Bronchial epithelial cell (primary cell): ENCODE results near the gene TRIM8. TPM values are rescaled to one million over a fixed set of nuclear protein-coding genes. Genes with fewer than 3 reads are reported as not detected.
"Not testable (repeated sequence)": the region's sequence is repeated elsewhere in the genome, so short reads cannot be mapped to it uniquely, and the experiment has no call there.

Source experiments
- DNase-seq: peaks from one replicate; pipeline ENCODE4 v3.0.0-alpha.2; 2010; ENCODE audit warnings: low read depth
- FAIRE-seq: peaks from 2 replicates; lab custom pipeline; 2011; peaks lifted over from hg19 to GRCh38; lab: Jason Lieb, UNC
- H3K27me3 ChIP-seq: 2 replicates; pipeline ENCODE4 v1.5.1; 2011; ENCODE audit warnings: low read length; ENCODE audit not compliant: control insufficient read depth, insufficient read depth
- H3K36me3 ChIP-seq: 2 replicates; pipeline ENCODE4 v1.5.1; 2011; ENCODE audit warnings: low read length; ENCODE audit not compliant: control insufficient read depth, insufficient read depth
- H3K4me3 ChIP-seq: 2 replicates; pipeline ENCODE4 v1.5.1; 2011; ENCODE audit warnings: mild to moderate bottlenecking, low read depth, low read length, control low read depth
- total RNA-seq: library from RNA; depleted of rRNA; stranded (reverse); fragments of >200 nt; gene quantifications from 2 replicates; pipeline ENCODE4 v1.2.1, GENCODE V29; 2014
- TF ChIP-seq, protein P1 (sequence below): IDR thresholded peaks from 2 replicates; pipeline ENCODE4 v1.5.1; 2011; ENCODE audit warnings: mild to moderate bottlenecking, moderate library complexity, low read length, control low read depth, inconsistent platforms; ENCODE audit not compliant: insufficient read depth, severe bottlenecking

TRIM8 gene
- total RNA-seq, 1 donor from 2014 or later, result 31.1 TPM

DNA sequence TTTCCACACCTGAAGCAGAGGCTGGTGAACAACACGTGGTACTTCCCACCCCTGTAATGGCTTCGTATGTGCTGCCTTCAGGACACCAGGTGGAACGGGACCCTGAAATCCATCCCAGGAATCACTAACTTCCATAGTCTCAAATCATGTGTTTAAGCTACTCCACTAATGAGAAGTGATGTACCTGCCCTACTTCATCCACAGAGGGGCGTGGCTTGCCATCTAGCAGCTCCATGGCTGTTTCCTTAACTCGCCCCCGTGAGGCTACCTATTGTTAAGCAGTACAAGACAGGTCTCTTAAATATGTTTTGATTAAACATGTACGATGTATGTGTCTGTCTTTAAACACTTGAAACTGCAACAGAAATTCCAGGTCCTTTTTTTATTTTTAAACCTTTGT is 38.1 kb downstream of the TRIM8 start:
- TF ChIP-seq, protein P1, sequence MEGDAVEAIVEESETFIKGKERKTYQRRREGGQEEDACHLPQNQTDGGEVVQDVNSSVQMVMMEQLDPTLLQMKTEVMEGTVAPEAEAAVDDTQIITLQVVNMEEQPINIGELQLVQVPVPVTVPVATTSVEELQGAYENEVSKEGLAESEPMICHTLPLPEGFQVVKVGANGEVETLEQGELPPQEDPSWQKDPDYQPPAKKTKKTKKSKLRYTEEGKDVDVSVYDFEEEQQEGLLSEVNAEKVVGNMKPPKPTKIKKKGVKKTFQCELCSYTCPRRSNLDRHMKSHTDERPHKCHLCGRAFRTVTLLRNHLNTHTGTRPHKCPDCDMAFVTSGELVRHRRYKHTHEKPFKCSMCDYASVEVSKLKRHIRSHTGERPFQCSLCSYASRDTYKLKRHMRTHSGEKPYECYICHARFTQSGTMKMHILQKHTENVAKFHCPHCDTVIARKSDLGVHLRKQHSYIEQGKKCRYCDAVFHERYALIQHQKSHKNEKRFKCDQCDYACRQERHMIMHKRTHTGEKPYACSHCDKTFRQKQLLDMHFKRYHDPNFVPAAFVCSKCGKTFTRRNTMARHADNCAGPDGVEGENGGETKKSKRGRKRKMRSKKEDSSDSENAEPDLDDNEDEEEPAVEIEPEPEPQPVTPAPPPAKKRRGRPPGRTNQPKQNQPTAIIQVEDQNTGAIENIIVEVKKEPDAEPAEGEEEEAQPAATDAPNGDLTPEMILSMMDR, result no peak
- no peaks in the 10 kb centered on the region for H3K27me3 ChIP-seq
- H3K4me3 ChIP-seq, result no peak overlapping the region
- DNase-seq, result peak; percentile 49
- H3K36me3 ChIP-seq, result peaks cover 1% of the 10 kb centered on the region
- FAIRE-seq, result no peak

- H3K36me3 ChIP-seq, result peaks cover 1% of the 10 kb centered on the region
- no peaks in the 10 kb centered on the region for H3K27me3 ChIP-seq
- no peak for FAIRE-seq
- no peak overlapping the region for H3K4me3 ChIP-seq
- DNase-seq, result no peak
- TF ChIP-seq, protein P1, result no peak
These were observed 38.7 kb downstream of the TRIM8 start for GRCh38 chr10:102682981-102683380.

- Histone ChIP-seq H3K27me3 (no peaks in the 10 kb centered on the region), H3K36me3 (peaks cover 1% of the 10 kb centered on the region), H3K4me3 (no peak overlapping the region)
- DNase-seq (no peak), FAIRE-seq (no peak)
- TF ChIP-seq, protein P1, result no peak
These were observed 39.5 kb downstream of the TRIM8 start for GRCh38 chr10:102683736-102684135.

DNA sequence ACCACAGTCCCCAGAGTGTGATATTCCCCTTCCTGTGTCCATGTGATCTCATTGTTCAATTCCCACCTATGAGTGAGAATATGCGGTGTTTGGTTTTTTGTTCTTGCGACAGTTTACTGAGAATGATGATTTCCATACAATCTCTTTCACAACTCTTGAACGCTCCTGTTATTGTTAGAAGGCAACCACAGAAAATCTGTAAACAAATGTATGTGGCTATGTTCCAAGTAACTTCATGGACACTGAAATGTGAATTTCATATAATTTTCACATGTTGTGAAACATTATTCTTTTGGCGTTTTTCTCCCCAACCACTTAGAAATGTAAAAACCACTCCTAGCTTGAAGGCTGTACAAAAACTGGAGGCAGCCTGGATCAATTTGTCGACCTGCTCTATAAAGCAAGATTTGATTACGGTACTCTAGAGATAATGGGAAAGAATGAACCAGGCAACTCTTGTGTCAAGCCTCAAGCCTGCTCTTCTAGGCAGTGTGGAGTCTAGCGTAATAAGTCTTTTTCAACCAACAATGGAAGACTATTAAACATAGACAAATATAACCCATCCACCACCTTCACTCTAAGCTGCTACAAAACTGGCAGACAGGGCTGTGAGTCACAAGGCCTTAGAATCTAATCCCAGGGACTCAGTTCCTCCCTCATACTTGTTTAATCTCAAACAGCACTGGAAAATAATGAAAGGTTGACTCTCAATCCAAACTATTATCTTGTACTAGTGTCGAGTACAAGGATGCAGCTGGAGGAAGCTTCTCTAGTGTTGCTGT is 47.2 kb downstream of the TRIM8 start:
- DNase-seq, result no peak
- no peak overlapping the region for H3K4me3 ChIP-seq
- no peak for FAIRE-seq
- H3K36me3 ChIP-seq, result no peaks in the 10 kb centered on the region
- no peaks in the 10 kb centered on the region for H3K27me3 ChIP-seq
- TF ChIP-seq, protein P1, result no peak

DNA sequence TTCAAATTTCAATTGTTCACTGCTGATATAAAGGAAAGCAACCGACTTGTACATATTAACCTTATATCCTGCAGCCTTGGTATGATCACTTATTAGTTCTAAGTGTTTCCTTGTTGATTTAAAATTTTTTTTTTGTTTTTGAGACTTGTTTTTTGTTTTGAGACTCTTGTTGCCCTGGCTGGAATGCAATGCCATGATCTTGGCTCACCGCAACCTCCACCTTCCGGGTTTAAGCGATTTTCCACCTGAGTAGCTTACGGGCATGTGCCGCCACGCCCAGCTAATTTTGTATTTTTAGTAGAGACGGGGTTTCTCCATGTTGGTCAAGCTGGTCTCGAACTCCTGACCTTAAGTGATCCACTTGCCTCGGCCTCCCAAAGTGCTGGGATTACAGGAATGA is 51.1 kb downstream of the TRIM8 start:
- not testable (repeated sequence) for H3K27me3 ChIP-seq, FAIRE-seq, H3K4me3 ChIP-seq, H3K36me3 ChIP-seq, DNase-seq

DNA sequence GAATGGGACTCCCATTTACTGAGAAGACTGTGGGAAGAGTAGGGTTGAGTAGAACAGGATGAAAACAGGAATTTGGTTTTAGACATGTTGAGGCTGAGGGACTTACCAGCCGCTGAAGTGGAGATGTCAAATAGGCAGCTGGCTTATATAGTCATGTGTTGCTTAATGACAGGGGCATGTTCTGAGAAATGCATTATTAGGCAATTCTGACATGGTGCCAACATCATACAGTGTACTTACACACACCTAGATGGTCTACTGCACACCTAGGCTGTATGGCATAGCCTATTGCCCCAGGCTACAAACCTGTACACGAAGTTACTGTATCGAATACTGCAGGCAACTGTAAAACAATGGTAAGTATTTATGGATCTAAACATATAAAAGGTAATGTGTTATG is 52.5 kb downstream of the TRIM8 start:
- peak; percentile 96 for DNase-seq
- peak; percentile 64 for FAIRE-seq
- TF ChIP-seq, protein P1, result no peak
- Histone ChIP-seq H3K36me3 (no peaks in the 10 kb centered on the region), H3K27me3 (no peaks in the 10 kb centered on the region), H3K4me3 (no peak overlapping the region)
